ENCODE measurements around the gene CYP2A7. TPM values are rescaled to one million over a fixed set of nuclear protein-coding genes. Genes with fewer than 3 reads are reported as not detected.
A peak's percentile ranks its signal among the peaks of the same experiment; 100 is the strongest.

Gene CYP2A7
- total RNA-seq, 1 experiment from 2014 or later: not detected

GRCh38 chr19:40921005-40921897, 39.2 kb upstream of the CYP2A7 start:
- no TSS peak for BruUV-seq (replicated peaks)
- intact Hi-C loops (cut with micrococcal nuclease): no loop called here
- no peak overlapping the region for H3K9ac ChIP-seq (ENCODE audit: low read length)

More at GRCh38 chr19:40921005-40921897, 39.2 kb upstream of the CYP2A7 start:
- H3K36me3 ChIP-seq (ENCODE audit: control insufficient read depth in 1 of 2, insufficient read depth in 2 of 2, low read length in 2 of 2): no peaks in the 10 kb centered on the region
- no peak overlapping the region for H2AFZ ChIP-seq (ENCODE audit: low read depth, low read length, poor library complexity, severe bottlenecking)
- peaks cover 19 to 20% of the 10 kb centered on the region in 2 experiments for H3K4me1 ChIP-seq (ENCODE audit: control insufficient read depth in 1 of 2, insufficient read depth in 2 of 2, low read length in 2 of 2)
- RAD21 ChIA-PET (ENCODE audit: low non-redundant PET in 1 of 2, low total read pairs in 2 of 2, uncharacterized antibody in 2 of 2, unreplicated experiment in 2 of 2): no interaction called here
- H3K27me3 ChIP-seq (ENCODE audit: insufficient read depth, low read length): peaks cover 34% of the 10 kb centered on the region
- no peaks in the 10 kb centered on the region for H3K79me2 ChIP-seq (ENCODE audit: insufficient read depth, low read length)
- H4K20me1 ChIP-seq (ENCODE audit: insufficient read depth): no peaks in the 10 kb centered on the region
- CTCF ChIA-PET: no interaction called here
- H3K4me3 ChIP-seq (replicated peaks in 1 of 2; ENCODE audit: low read depth in 1 of 2, low read length in 2 of 2): no peak overlapping the region
- ATAC-seq (peak; percentile 90), DNase-seq (ENCODE audit: low read depth, low spot score) (peak; percentile 74)
- H3K27ac ChIP-seq (ENCODE audit: low read depth, low read length): peak overlapping the region; percentile 30
- POLR2A ChIA-PET: no interaction called here
- H3K9me3 ChIP-seq (ENCODE audit: control insufficient read depth in 1 of 2, insufficient read depth in 1 of 2, low read depth in 1 of 2, low read length in 2 of 2): peaks cover 0 to 5% of the 10 kb centered on the region in 2 experiments; a peak in 1 of 4 replicates
- no peaks in the 10 kb centered on the region for H3K9me2 ChIP-seq (ENCODE audit: insufficient read depth)
- H3K4me2 ChIP-seq (ENCODE audit: low read length): peak overlapping the region; percentile 50
- TF ChIP-seq CEBPB (IDR thresholded peaks at IDR 0.05; ENCODE audit: low read depth) (peak; percentile 67), TCF7L2 (IDR thresholded peaks at IDR 0.05; ENCODE audit: borderline replicate concordance, extremely low read depth, insufficient read depth, insufficient read length) (peak; percentile 60), SIN3A (IDR thresholded peaks at IDR 0.05; ENCODE audit: low read depth) (no peak), SP1 (IDR thresholded peaks at IDR 0.05; ENCODE audit: low read depth) (peak; percentile 57; the same call in 1 of the 2 replicates), EGR1 (IDR thresholded peaks at IDR 0.05; ENCODE audit: low read depth) (peak; percentile 40; the same call in 1 of the 2 replicates), FOSL1 (IDR thresholded peaks at IDR 0.05; ENCODE audit: low read depth) (peak; percentile 89), CBX3 (IDR thresholded peaks at IDR 0.05; ENCODE audit: low read depth) (peak; percentile 50), JUND (IDR thresholded peaks at IDR 0.05) (peak; percentile 83), ELF1 (IDR thresholded peaks at IDR 0.05; ENCODE audit: borderline replicate concordance, low read depth) (no peak)
- TF ChIP-seq, protein P1, sequence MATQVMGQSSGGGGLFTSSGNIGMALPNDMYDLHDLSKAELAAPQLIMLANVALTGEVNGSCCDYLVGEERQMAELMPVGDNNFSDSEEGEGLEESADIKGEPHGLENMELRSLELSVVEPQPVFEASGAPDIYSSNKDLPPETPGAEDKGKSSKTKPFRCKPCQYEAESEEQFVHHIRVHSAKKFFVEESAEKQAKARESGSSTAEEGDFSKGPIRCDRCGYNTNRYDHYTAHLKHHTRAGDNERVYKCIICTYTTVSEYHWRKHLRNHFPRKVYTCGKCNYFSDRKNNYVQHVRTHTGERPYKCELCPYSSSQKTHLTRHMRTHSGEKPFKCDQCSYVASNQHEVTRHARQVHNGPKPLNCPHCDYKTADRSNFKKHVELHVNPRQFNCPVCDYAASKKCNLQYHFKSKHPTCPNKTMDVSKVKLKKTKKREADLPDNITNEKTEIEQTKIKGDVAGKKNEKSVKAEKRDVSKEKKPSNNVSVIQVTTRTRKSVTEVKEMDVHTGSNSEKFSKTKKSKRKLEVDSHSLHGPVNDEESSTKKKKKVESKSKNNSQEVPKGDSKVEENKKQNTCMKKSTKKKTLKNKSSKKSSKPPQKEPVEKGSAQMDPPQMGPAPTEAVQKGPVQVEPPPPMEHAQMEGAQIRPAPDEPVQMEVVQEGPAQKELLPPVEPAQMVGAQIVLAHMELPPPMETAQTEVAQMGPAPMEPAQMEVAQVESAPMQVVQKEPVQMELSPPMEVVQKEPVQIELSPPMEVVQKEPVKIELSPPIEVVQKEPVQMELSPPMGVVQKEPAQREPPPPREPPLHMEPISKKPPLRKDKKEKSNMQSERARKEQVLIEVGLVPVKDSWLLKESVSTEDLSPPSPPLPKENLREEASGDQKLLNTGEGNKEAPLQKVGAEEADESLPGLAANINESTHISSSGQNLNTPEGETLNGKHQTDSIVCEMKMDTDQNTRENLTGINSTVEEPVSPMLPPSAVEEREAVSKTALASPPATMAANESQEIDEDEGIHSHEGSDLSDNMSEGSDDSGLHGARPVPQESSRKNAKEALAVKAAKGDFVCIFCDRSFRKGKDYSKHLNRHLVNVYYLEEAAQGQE (IDR thresholded peaks at IDR 0.05; ENCODE audit: low read depth): no peak
- TF ChIP-seq, protein P2, sequence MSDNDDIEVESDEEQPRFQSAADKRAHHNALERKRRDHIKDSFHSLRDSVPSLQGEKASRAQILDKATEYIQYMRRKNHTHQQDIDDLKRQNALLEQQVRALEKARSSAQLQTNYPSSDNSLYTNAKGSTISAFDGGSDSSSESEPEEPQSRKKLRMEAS (IDR thresholded peaks at IDR 0.05): peak; percentile 77; the same call in 1 of the 2 replicates

Measured in HCT116 (cell line).